Spinal cord (tissue), 10 donors: Measurements from ENCODE around the gene CLASP2. TPM values are rescaled to one million over a fixed set of nuclear protein-coding genes. Genes with fewer than 3 reads are reported as not detected.
"Not testable (repeated sequence)": the region's sequence is repeated elsewhere in the genome, so short reads cannot be mapped to it uniquely, and the experiment has no call there.

ENCODE experiments used
- DNase-seq, 6 donors: peaks; one replicate each; pipeline versions ENCODE4 v3.0.0 to v3.0.0-alpha.2; 2013 to 2015; ENCODE audit warnings: low spot score in 6 of 6, low read depth in 4 of 6
- H3K27ac ChIP-seq: one replicate; pipeline ENCODE4 v1.5.1; 2013; ENCODE audit warnings: low read depth, low read length, control low read depth
- H3K27me3 ChIP-seq: one replicate; pipeline ENCODE4 v1.6.1; 2013; ENCODE audit warnings: low read length; ENCODE audit not compliant: control insufficient read depth, insufficient read depth
- H3K36me3 ChIP-seq: one replicate; pipeline ENCODE4 v1.6.1; 2013; ENCODE audit warnings: low read length; ENCODE audit not compliant: control insufficient read depth, insufficient read depth
- H3K4me1 ChIP-seq: one replicate; pipeline ENCODE4 v1.6.1; 2013; ENCODE audit warnings: low read length; ENCODE audit not compliant: control insufficient read depth, insufficient read depth
- H3K4me3 ChIP-seq: one replicate; pipeline ENCODE4 v1.5.1; 2013; ENCODE audit warnings: low read depth, low read length, control low read depth
- H3K9me3 ChIP-seq: one replicate; pipeline ENCODE4 v1.6.1; 2013; ENCODE audit warnings: low read length; ENCODE audit not compliant: control insufficient read depth, insufficient read depth
- WGBS: methylation state at CpG from one replicate; pipeline ENCODE4 v1.1.5; 2013; ENCODE audit warnings: missing lambda C conversion rate; ENCODE audit not compliant: insufficient coverage; 5-methylcytosine and 5-hydroxymethylcytosine counted together
- long read RNA-seq, 4 donors: transcript quantifications; one replicate each; lab custom pipeline, GENCODE V29; 2026
- polyA plus RNA-seq, 2 donors: library from polyadenylated mRNA; unstranded; fragments of 120-200 nt; gene quantifications; one replicate each; pipeline ENCODE4 v1.2.1, GENCODE V29; 2013; ENCODE audit not compliant: insufficient read length in 2 of 2
- total RNA-seq, 2 donors: library from RNA; depleted of rRNA in 1 of 2; stranded (reverse); fragments of 120-200 nt in 1 of 2; fragments of >200 nt in 1 of 2; gene quantifications; one replicate each; pipeline versions ENCODE4 v1.2.3 to v1.2.4, GENCODE V29; 2013 to 2014
- donor health status: healthy.

The CLASP2 gene
- total RNA-seq (100 to 1,000 TPM; 197 to 883 TPM), polyA plus RNA-seq (100 to 1,000 TPM; 235 to 300 TPM)
- long read RNA-seq, donor 1, full-length matches to known transcripts: 14 of 69 reads
- long read RNA-seq, donor 1, partial matches to known transcripts: 55 of 69 reads
- long read RNA-seq, donor 1, other reads (novel, unspliced or antisense): 0 of 69 reads
- long read RNA-seq, donor 2, full-length matches to known transcripts: 4 of 11 reads
- long read RNA-seq, donor 2, partial matches to known transcripts: 7 of 11 reads
- long read RNA-seq, donor 2, other reads (novel, unspliced or antisense): 0 of 11 reads
- long read RNA-seq, donor 3, full-length matches to known transcripts: 5 of 25 reads
- long read RNA-seq, donor 3, partial matches to known transcripts: 20 of 25 reads
- long read RNA-seq, donor 3, other reads (novel, unspliced or antisense): 0 of 25 reads
- long read RNA-seq, donor 4, full-length matches to known transcripts: 4 of 9 reads
- long read RNA-seq, donor 4, partial matches to known transcripts: 5 of 9 reads
- long read RNA-seq, donor 4, other reads (novel, unspliced or antisense): 0 of 9 reads

GRCh38 chr3:33717866-33718594 lies at the start of gene CLASP2:
TSS of gene CLASP2 (minus strand) at chr3:33718254. CDS start at chr3:33718002, 252 bp downstream.
- 0% methylated on average over 68 of the region's 68 CpGs for WGBS
- Histone ChIP-seq H3K4me1 (peaks cover 4% of the 10 kb centered on the region), H3K27me3 (no peaks in the 10 kb centered on the region), H3K36me3 (no peaks in the 10 kb centered on the region), H3K9me3 (no peaks in the 10 kb centered on the region), H3K4me3 (peak within 1 kb of the TSS; percentile 89), H3K27ac (peak within 1 kb of the TSS; percentile 94)
- peak; percentile 70 to 96 (median 84) for DNase-seq

DNA sequence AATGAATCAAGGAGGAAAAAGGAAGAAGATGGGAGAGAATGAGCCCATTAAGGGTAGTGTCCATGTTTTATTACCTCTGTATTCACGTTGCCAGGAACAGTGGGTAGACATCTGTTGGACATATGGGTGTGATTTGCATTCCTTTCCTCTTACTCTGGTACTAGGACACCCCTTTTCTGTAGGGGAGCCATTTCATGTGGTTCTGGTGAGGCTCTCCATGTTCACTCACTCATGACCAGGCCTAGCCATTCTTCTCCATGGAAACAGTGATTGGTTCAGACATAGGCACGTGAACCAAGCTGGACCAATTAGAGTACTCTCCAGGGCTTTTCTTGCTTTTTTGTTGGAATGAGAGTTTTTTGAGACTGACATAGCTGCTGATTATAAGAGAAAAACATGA lies 40.8 kb upstream of the CLASP2 start:
- Histone ChIP-seq H3K4me1 (no peaks in the 10 kb centered on the region), H3K36me3 (no peaks in the 10 kb centered on the region), H3K27me3 (no peaks in the 10 kb centered on the region), H3K27ac (no peak overlapping the region), H3K9me3 (peaks cover 3% of the 10 kb centered on the region), H3K4me3 (no peak overlapping the region)
- WGBS: no CpG with 5 or more reads among the region's 2 CpGs
- DNase-seq: no peak

DNA sequence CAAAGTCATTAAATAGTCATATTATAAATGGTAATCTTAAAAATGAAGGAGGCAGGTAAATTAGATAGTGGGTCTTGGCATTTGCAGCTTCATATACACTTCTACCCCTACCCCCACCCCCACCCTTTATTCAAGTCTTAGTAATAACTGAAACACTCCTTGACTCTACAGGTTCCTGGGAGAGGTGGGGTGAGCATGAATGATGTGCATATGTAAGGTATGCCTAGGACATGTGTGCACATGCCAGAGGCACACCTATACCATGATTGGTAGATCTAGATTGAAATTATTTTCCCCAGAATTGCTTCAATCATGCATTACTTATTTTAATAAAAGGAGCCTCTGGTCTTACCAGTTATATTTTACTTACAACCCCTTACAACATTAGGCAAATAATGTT lies 40.2 kb upstream of the CLASP2 start:
- Histone ChIP-seq H3K4me3 (no peak overlapping the region), H3K36me3 (no peaks in the 10 kb centered on the region), H3K9me3 (peaks cover 3% of the 10 kb centered on the region), H3K27ac (no peak overlapping the region), H3K4me1 (no peaks in the 10 kb centered on the region), H3K27me3 (no peaks in the 10 kb centered on the region)
- no peak for DNase-seq

DNA sequence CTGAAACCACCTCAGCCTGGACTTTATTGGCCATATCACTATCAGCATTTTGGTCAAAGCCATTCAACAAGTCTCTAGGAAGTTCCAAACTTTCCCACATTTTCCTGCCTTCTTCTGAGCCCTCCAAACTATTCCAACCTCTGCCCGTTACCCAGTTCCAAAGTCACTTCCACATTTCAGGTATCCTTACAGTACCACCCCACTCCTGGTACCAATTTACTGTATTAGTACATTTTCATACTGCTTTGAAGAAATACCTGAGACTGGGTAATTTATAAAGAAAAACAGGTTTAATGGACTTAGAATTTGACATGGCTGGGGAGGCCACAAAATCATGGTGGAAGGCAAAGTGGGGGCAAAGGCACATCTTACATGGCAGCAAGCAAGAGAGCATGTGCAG lies 36.3 kb upstream of the CLASP2 start:
- WGBS: no CpG with 5 or more reads among the region's 1 CpG
- H3K4me1 ChIP-seq, H3K27me3 ChIP-seq, DNase-seq, H3K36me3 ChIP-seq, H3K9me3 ChIP-seq, H3K27ac ChIP-seq, H3K4me3 ChIP-seq: not testable (repeated sequence)

GRCh38 chr3:33751336-33751735 lies 33.3 kb upstream of the CLASP2 start:
- DNase-seq: no peak
- no CpG with 5 or more reads among the region's 2 CpGs for WGBS
- no peak overlapping the region for H3K4me3 ChIP-seq

DNA sequence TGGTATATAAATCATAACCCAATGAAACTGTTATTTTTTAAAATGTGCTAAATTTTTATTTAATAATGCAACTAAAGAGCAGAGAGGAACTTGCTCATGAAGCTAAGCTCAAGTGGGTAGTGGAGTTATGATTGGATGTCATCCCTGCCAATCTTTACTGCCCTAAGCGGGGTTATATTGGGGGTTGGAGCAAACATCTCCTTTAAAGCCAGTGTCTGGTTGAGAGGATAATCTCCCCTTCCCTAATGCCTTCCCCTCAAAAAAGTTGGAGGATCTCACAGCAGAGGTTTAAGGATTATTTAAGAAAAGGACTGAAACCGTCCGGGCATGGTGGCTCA lies 32.1 kb upstream of the CLASP2 start:
- H3K27ac ChIP-seq: no peak overlapping the region
- H3K36me3 ChIP-seq: no peaks in the 10 kb centered on the region
- no peaks in the 10 kb centered on the region for H3K27me3 ChIP-seq
- no peak for DNase-seq
- 92% methylated on average over 2 of the region's 3 CpGs for WGBS
- peaks cover 3% of the 10 kb centered on the region for H3K9me3 ChIP-seq
- no peaks in the 10 kb centered on the region for H3K4me1 ChIP-seq
- H3K4me3 ChIP-seq: no peak overlapping the region

More at GRCh38 chr3:33751336-33751735, 33.3 kb upstream of the CLASP2 start:
- H3K4me1 ChIP-seq: no peaks in the 10 kb centered on the region
- H3K27ac ChIP-seq: no peak overlapping the region
- no peaks in the 10 kb centered on the region for H3K36me3 ChIP-seq
- no peaks in the 10 kb centered on the region for H3K27me3 ChIP-seq
- H3K9me3 ChIP-seq: peaks cover 3% of the 10 kb centered on the region

DNA sequence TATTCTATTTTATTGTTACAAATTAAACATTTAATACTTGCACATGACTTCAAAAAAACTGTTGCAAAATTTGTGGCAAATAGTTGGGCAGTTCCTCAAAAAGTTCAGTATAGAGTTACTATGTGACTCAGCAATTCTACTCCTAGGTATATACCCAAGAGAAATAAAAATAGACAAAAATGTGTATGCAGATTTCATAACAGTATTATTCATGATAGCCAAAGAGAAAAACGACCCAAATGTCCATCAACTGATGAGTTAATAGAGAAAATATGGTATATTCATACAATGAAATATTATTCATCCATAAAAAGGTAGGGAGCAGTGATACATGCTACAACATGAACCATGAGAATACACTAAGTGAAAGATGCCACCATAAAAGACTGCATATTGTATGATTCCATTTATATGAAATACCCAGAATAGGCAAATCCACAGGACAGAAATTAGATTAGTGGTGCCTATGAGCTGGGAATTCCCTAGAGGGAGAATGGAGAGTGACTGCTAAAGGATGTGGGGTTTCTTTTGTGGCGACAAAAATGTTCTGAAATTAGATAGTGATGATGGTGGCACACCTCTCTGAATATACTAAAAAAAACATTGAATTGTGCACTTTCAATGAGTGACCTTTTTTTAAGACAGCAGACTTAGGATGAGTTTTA lies 31.6 kb upstream of the CLASP2 start:
- no peaks in the 10 kb centered on the region for H3K4me1 ChIP-seq
- DNase-seq: no peak
- no CpG with 5 or more reads among the region's 2 CpGs for WGBS
- no peaks in the 10 kb centered on the region for H3K9me3 ChIP-seq
- no peaks in the 10 kb centered on the region for H3K27me3 ChIP-seq
- no peaks in the 10 kb centered on the region for H3K36me3 ChIP-seq
- H3K27ac ChIP-seq: no peak overlapping the region
- H3K4me3 ChIP-seq: no peak overlapping the region

GRCh38 chr3:33746416-33747116 lies 28.5 kb upstream of the CLASP2 start:
- Histone ChIP-seq H3K9me3 (no peaks in the 10 kb centered on the region), H3K27me3 (no peaks in the 10 kb centered on the region), H3K4me3 (no peak overlapping the region), H3K36me3 (no peaks in the 10 kb centered on the region), H3K27ac (no peak overlapping the region), H3K4me1 (no peaks in the 10 kb centered on the region)
- 90% methylated on average over 3 of the region's 7 CpGs for WGBS
- no peak for DNase-seq

DNA sequence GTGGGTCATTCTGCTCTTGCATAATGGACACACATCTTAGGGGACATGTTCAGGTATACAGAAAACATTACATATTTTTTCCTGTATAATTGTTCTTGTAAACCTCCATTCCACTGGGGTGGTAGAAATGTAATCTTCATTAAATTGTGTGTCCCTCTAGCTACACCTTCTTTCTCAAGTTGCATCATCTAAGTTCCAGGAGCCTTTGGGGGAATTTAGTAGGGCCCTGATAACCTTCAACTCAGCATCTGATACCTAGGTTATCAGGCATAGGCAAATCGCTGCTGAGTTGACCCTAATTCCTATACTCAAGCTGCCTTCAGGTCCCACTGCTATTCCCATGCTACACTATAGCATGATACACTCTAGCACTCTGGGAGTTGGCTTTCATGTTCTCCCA lies 19.1 kb upstream of the CLASP2 start:
- Histone ChIP-seq H3K4me1 (no peaks in the 10 kb centered on the region), H3K4me3 (no peak overlapping the region), H3K9me3 (no peaks in the 10 kb centered on the region), H3K27ac (no peak overlapping the region), H3K36me3 (no peaks in the 10 kb centered on the region), H3K27me3 (no peaks in the 10 kb centered on the region)
- WGBS: no CpG with 5 or more reads among the region's 1 CpG
- DNase-seq: no peak
